Astrocyte (in vitro differentiated cells and primary cell): ENCODE results near the gene CCDC51. TPM values are rescaled to one million over a fixed set of nuclear protein-coding genes. Genes with fewer than 3 reads are reported as not detected.

Source experiments
- DNase-seq: peaks from one replicate; pipeline ENCODE4 v3.0.0-alpha.2; 2010; ENCODE audit warnings: low read depth
- FAIRE-seq: peaks from 2 replicates; lab custom pipeline; 2011; peaks lifted over from hg19 to GRCh38; lab: Jason Lieb, UNC
- H2AFZ ChIP-seq: 2 replicates; pipeline ENCODE4 v1.6.0; 2012; ENCODE audit warnings: low read depth, low read length, inconsistent platforms
- H3K27ac ChIP-seq: 2 replicates; pipeline ENCODE4 v1.5.1; 2011; ENCODE audit warnings: low read depth, low read length, inconsistent platforms
- H3K27me3 ChIP-seq: 2 replicates; pipeline ENCODE4 v1.6.0; 2011; ENCODE audit warnings: low read length, inconsistent platforms; ENCODE audit not compliant: insufficient read depth
- H3K36me3 ChIP-seq: 2 replicates; pipeline ENCODE4 v1.5.1; 2011; ENCODE audit warnings: low read length, inconsistent platforms; ENCODE audit not compliant: insufficient read depth
- H3K4me1 ChIP-seq: 2 replicates; pipeline ENCODE4 v1.5.1; 2011; ENCODE audit warnings: low read length, inconsistent platforms; ENCODE audit not compliant: insufficient read depth
- H3K4me2 ChIP-seq: 2 replicates; pipeline ENCODE4 v1.6.0; 2012; ENCODE audit warnings: low read length, inconsistent platforms
- H3K4me3 ChIP-seq: 2 replicates; pipeline ENCODE4 v1.5.1; 2011; ENCODE audit warnings: low read depth, mild to moderate bottlenecking, low read length, inconsistent platforms; ENCODE audit not compliant: insufficient read depth
- H3K79me2 ChIP-seq: 2 replicates; pipeline ENCODE4 v1.6.0; 2012; ENCODE audit warnings: mild to moderate bottlenecking, low read length, inconsistent platforms; ENCODE audit not compliant: insufficient read depth
- H3K9ac ChIP-seq: 2 replicates; pipeline ENCODE4 v1.6.0; 2012; ENCODE audit warnings: mild to moderate bottlenecking, low read length, inconsistent platforms
- H3K9me3 ChIP-seq: 2 replicates; pipeline ENCODE4 v1.5.1; 2012; ENCODE audit warnings: low read depth, mild to moderate bottlenecking, low read length, inconsistent platforms; ENCODE audit not compliant: insufficient read depth
- H4K20me1 ChIP-seq: 2 replicates; pipeline ENCODE4 v1.6.0; 2012; ENCODE audit warnings: low read length, inconsistent platforms; ENCODE audit not compliant: insufficient read depth
- H3K27ac Mint-ChIP-seq: one replicate; pipeline ENCODE4 v1.8.0; 2021; ENCODE audit warnings: mild to moderate bottlenecking, mixed read lengths; ENCODE audit not compliant: unreplicated experiment
- H3K27me3 Mint-ChIP-seq: one replicate; pipeline ENCODE4 v1.8.0; 2021; ENCODE audit warnings: low read depth, mixed read lengths; ENCODE audit not compliant: unreplicated experiment
- H3K36me3 Mint-ChIP-seq: one replicate; pipeline ENCODE4 v1.8.0; 2021; ENCODE audit warnings: low read depth, mixed read lengths; ENCODE audit not compliant: unreplicated experiment
- H3K4me1 Mint-ChIP-seq: one replicate; pipeline ENCODE4 v1.8.0; 2021; ENCODE audit warnings: low read depth, mixed read lengths; ENCODE audit not compliant: unreplicated experiment
- H3K4me3 Mint-ChIP-seq: one replicate; pipeline ENCODE4 v1.8.0; 2021; ENCODE audit warnings: mild to moderate bottlenecking, moderate library complexity, mixed read lengths; ENCODE audit not compliant: unreplicated experiment
- H3K9me3 Mint-ChIP-seq: one replicate; pipeline ENCODE4 v1.8.0; 2021; ENCODE audit warnings: mild to moderate bottlenecking, mixed read lengths; ENCODE audit not compliant: unreplicated experiment
- EZH2 ChIP-seq: IDR thresholded peaks from 2 replicates; pipeline ENCODE4 v1.6.1; 2012; ENCODE audit warnings: mild to moderate bottlenecking, low read length, inconsistent platforms; ENCODE audit not compliant: insufficient read depth
- total RNA-seq: library from RNA; stranded (reverse); gene quantifications from 2 replicates; pipeline ENCODE4 v1.2.1, GENCODE V29; 2021
- TF ChIP-seq, protein P1 (sequence below): IDR thresholded peaks from 2 replicates; pipeline ENCODE4 v1.5.1; 2011; ENCODE audit warnings: low read depth, mild to moderate bottlenecking, inconsistent platforms, low read length, moderate library complexity; ENCODE audit not compliant: insufficient read depth

CCDC51 gene
- total RNA-seq, 1 donor from 2014 or later, result 16.5 TPM

DNA sequence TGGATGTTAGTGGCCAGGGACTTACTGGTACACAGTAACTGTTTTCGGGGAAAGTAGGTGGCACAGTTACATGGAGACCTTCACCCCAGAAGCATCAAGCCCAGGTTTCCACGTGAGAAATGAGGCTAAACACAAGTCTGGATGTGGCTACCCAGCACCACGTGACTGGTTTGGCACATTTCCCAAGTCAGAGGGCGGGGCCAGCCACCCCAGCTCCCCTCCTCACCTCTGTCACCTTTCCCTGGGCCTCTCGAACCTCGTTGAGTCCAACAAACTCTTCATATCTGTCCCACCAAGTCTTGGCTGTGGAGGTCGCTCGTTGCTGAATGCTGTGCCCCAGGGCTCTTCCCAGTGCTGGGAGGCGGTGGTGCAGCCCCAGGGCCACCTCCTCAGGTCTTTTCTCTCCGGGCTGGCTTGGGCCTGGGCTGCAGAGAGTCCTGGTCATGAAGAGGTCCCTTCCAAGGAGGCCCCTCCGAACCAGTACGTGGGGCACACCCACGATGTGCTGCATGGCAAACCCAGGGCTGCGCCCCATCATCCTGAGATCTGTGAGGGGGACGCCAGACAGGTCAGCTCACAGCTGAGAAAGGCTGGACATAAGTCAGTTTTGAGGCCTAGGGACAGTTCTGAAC, 5.2 kb downstream of the CCDC51 start:
- Histone ChIP-seq H3K4me3 (no peak overlapping the region), H3K79me2 (peaks cover 4% of the 10 kb centered on the region), H3K27me3 (no peaks in the 10 kb centered on the region), H3K36me3 (peaks cover 7% of the 10 kb centered on the region), H3K9ac (peak overlapping the region; percentile 12), H4K20me1 (peaks cover 4% of the 10 kb centered on the region), H3K4me1 (peaks cover 26% of the 10 kb centered on the region), H3K27ac (no peak overlapping the region), H2AFZ (no peak overlapping the region), H3K4me2 (no peak overlapping the region), H3K9me3 (no peaks in the 10 kb centered on the region)
- no peak overlapping the region for H3K27ac Mint-ChIP-seq
- no peaks in the 10 kb centered on the region for H3K27me3 Mint-ChIP-seq
- DNase-seq, result no peak
- no peak for FAIRE-seq
- peaks cover 30% of the 10 kb centered on the region for H3K4me1 Mint-ChIP-seq
- no peak overlapping the region for H3K4me3 Mint-ChIP-seq
- peaks cover 6% of the 10 kb centered on the region for H3K36me3 Mint-ChIP-seq
- H3K9me3 Mint-ChIP-seq, result no peaks in the 10 kb centered on the region
- TF ChIP-seq, protein P1, sequence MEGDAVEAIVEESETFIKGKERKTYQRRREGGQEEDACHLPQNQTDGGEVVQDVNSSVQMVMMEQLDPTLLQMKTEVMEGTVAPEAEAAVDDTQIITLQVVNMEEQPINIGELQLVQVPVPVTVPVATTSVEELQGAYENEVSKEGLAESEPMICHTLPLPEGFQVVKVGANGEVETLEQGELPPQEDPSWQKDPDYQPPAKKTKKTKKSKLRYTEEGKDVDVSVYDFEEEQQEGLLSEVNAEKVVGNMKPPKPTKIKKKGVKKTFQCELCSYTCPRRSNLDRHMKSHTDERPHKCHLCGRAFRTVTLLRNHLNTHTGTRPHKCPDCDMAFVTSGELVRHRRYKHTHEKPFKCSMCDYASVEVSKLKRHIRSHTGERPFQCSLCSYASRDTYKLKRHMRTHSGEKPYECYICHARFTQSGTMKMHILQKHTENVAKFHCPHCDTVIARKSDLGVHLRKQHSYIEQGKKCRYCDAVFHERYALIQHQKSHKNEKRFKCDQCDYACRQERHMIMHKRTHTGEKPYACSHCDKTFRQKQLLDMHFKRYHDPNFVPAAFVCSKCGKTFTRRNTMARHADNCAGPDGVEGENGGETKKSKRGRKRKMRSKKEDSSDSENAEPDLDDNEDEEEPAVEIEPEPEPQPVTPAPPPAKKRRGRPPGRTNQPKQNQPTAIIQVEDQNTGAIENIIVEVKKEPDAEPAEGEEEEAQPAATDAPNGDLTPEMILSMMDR, result no peak
- TF ChIP-seq EZH2, result no peak

- FAIRE-seq (no peak), DNase-seq (peak; percentile 81)
- no peak overlapping the region for H3K27ac ChIP-seq
- H3K27me3 Mint-ChIP-seq, result no peaks in the 10 kb centered on the region
- H2AFZ ChIP-seq, result no peak overlapping the region
- no peaks in the 10 kb centered on the region for H3K9me3 ChIP-seq
- no peaks in the 10 kb centered on the region for H3K9me3 Mint-ChIP-seq
- H3K79me2 ChIP-seq, result peaks cover under 1% of the 10 kb centered on the region
- peak overlapping the region; percentile 68 for H3K27ac Mint-ChIP-seq
- TF ChIP-seq, protein P1, result no peak
- no peak for TF ChIP-seq EZH2
- H4K20me1 ChIP-seq, result peaks cover 4% of the 10 kb centered on the region
- H3K4me1 Mint-ChIP-seq, result peaks cover 26% of the 10 kb centered on the region
- peaks cover 28% of the 10 kb centered on the region for H3K4me1 ChIP-seq
- peak overlapping the region; percentile 53 for H3K4me2 ChIP-seq
- no peak overlapping the region for H3K9ac ChIP-seq
- H3K4me3 Mint-ChIP-seq, result no peak overlapping the region
- H3K36me3 ChIP-seq, result peaks cover 7% of the 10 kb centered on the region
- no peaks in the 10 kb centered on the region for H3K27me3 ChIP-seq
- H3K4me3 ChIP-seq, result no peak overlapping the region
- peaks cover 6% of the 10 kb centered on the region for H3K36me3 Mint-ChIP-seq
Measured at GRCh38 chr3:48433472-48434118, 6.3 kb downstream of the CCDC51 start.
